GM12878 (cell line): ENCODE data around the gene ST7. TPM values are rescaled to one million over a fixed set of nuclear protein-coding genes. Genes with fewer than 3 reads are reported as not detected.

Experiments used
- ATAC-seq: fragments of 200-7000 bp; cut with Tn5 transposase; 3 replicates; pipeline ENCODE4 v1.9.1; 2020; ENCODE audit warnings: mild to moderate bottlenecking, moderate library complexity
- BruUV-seq: library from RNA; stranded (reverse); fragments of 400-500 nt; replicated peaks from 2 replicates; lab custom pipeline; 2021; lab: Mats Ljungman, UMichigan
- CTCF ChIA-PET: fragments of 300-600 bp; sonication (Branson Sonifier 250); formaldehyde crosslinking; extraction: SDS; loops from one replicate; lab custom pipeline; 2021; ENCODE audit warnings: inconsistent platforms; lab: Yijun Ruan, JAX
- POLR2A ChIA-PET: fragments of 350-600 bp; formaldehyde crosslinking; extraction: SDS; loops from one replicate; lab custom pipeline; 2021; ENCODE audit warnings: inconsistent platforms; lab: Charles Lee
- RAD21 ChIA-PET: fragments of 300-600 bp; sonication (Branson Sonifier 250); formaldehyde crosslinking; loops from one replicate; lab custom pipeline; 2023; ENCODE audit warnings: antibody characterized with exemption; ENCODE audit not compliant: unreplicated experiment; lab: Charles Lee
- SMC1A ChIA-PET: fragments of 300-600 bp; sonication (Branson Sonifier 250); formaldehyde crosslinking; loops from one replicate; lab custom pipeline; 2023; ENCODE audit not compliant: unreplicated experiment, uncharacterized antibody; lab: Charles Lee
- DNase-seq: peaks from one replicate; pipeline ENCODE4 v3.0.0-alpha.2; 2011; ENCODE audit warnings: low read depth, low spot score
- FAIRE-seq: peaks from 3 replicates; lab custom pipeline; 2011; peaks lifted over from hg19 to GRCh38; lab: Jason Lieb, UNC
- H2AFZ ChIP-seq: 2 replicates; pipeline ENCODE4 v1.6.0; 2011; ENCODE audit warnings: low read depth, low read length, control low read depth; ENCODE audit not compliant: control insufficient read depth
- H3K27ac ChIP-seq: 2 replicates; pipeline ENCODE4 v1.5.1; 2011; ENCODE audit warnings: control low read depth; ENCODE audit not compliant: control insufficient read depth, insufficient read depth
- H3K27me3 ChIP-seq, 2 experiments: replicated peaks in 1 of 2; 2 replicates each; pipeline versions ENCODE4 v1.6.0 to v1.6.1; 2011; ENCODE audit warnings: low read length in 1 of 2; ENCODE audit not compliant: control insufficient read depth in 2 of 2, insufficient read depth in 2 of 2
- H3K36me3 ChIP-seq, 2 experiments: 2 replicates each; pipeline ENCODE4 v1.5.1; 2011; ENCODE audit warnings: low read length in 1 of 2; ENCODE audit not compliant: control insufficient read depth in 2 of 2, insufficient read depth in 2 of 2
- H3K4me1 ChIP-seq: 2 replicates; pipeline ENCODE4 v1.6.1; 2011; ENCODE audit warnings: mild to moderate bottlenecking, low read length, moderate library complexity, mixed read lengths; ENCODE audit not compliant: control insufficient read depth, insufficient read depth
- H3K4me2 ChIP-seq: 2 replicates; pipeline ENCODE4 v1.6.0; 2011; ENCODE audit warnings: control low read depth; ENCODE audit not compliant: control insufficient read depth, insufficient read depth
- H3K4me3 ChIP-seq: fragments of 200-600 bp; sonication (generic); 2 replicates; pipeline ENCODE4 v1.5.1; 2016
- H3K79me2 ChIP-seq: 2 replicates; pipeline ENCODE4 v1.6.0; 2011; ENCODE audit warnings: low read length; ENCODE audit not compliant: control insufficient read depth, insufficient read depth
- H3K9ac ChIP-seq: 2 replicates; pipeline ENCODE4 v1.8.0; 2011; ENCODE audit warnings: low read length, control low read depth, mixed read lengths; ENCODE audit not compliant: control insufficient read depth, insufficient read depth
- H3K9me3 ChIP-seq: replicated peaks from 3 replicates; pipeline ENCODE4 v1.5.1; 2011; ENCODE audit warnings: mild to moderate bottlenecking, low read length; ENCODE audit not compliant: control insufficient read depth, insufficient read depth
- H4K20me1 ChIP-seq: 2 replicates; pipeline ENCODE4 v1.6.0; 2011; ENCODE audit not compliant: control insufficient read depth, insufficient read depth
- ATF7 ChIP-seq: fragments of 450-650 bp; IDR thresholded peaks from 2 replicates; pipeline ENCODE4 v1.6.1; 2016; ENCODE audit warnings: low read depth, mild to moderate bottlenecking
- BHLHE40 ChIP-seq, 2 experiments: fragments of 450-650 bp in 1 of 2; IDR thresholded peaks; 2 replicates each; pipeline ENCODE4 v1.6.1; 2011 to 2017; ENCODE audit warnings: low read depth in 2 of 2, borderline replicate concordance in 1 of 2, improper control_type of control experiment in 1 of 2, low read length in 1 of 2, mild to moderate bottlenecking in 1 of 2
- ESRRA ChIP-seq: IDR thresholded peaks from 2 replicates; pipeline ENCODE4 v1.6.1; 2012; ENCODE audit warnings: mild to moderate bottlenecking, low read length, improper control_type of control experiment
- IKZF2 ChIP-seq, 2 experiments: fragments of 450-650 bp; IDR thresholded peaks; 2 replicates each; pipeline ENCODE4 v1.6.1; 2017; ENCODE audit warnings: mild to moderate bottlenecking in 2 of 2, moderate library complexity in 2 of 2
- PAX5 ChIP-seq: IDR thresholded peaks from 2 replicates; pipeline ENCODE4 v1.6.1; 2011; ENCODE audit warnings: low read depth, low read length, borderline replicate concordance
- POLR2AphosphoS2 ChIP-seq: IDR thresholded peaks from 2 replicates; pipeline ENCODE4 v1.6.1; 2011; ENCODE audit warnings: low read depth, mild to moderate bottlenecking, low read length, improper control_type of control experiment, moderate library complexity
- RCOR1 ChIP-seq: conservative IDR thresholded peaks from 2 replicates; pipeline ENCODE4 v1.6.1; 2012; ENCODE audit warnings: low read depth, low read length, improper control_type of control experiment
- SIN3A ChIP-seq: IDR thresholded peaks from 2 replicates; pipeline ENCODE4 v1.6.1; 2012; ENCODE audit warnings: low read depth, low read length, improper control_type of control experiment
- SREBF2 ChIP-seq: IDR thresholded peaks from 2 replicates; pipeline ENCODE4 v1.6.1; 2012; ENCODE audit warnings: mild to moderate bottlenecking, low read length
- WRNIP1 ChIP-seq: IDR thresholded peaks from 2 replicates; pipeline ENCODE4 v1.6.1; 2011; ENCODE audit warnings: low read depth, low read length, improper control_type of control experiment, borderline replicate concordance
- in situ Hi-C: fragments of 300-500 bp; cut with MboI; formaldehyde crosslinking; loops from 9 replicates; pipeline ENCODE4 v1.14.3; 2018; ENCODE audit warnings: mixed read lengths
- intact Hi-C: fragments of 100-400 bp; cut with micrococcal nuclease; formaldehyde crosslinking; loops from one replicate; pipeline ENCODE4 v1.14.2; 2022; ENCODE audit not compliant: unreplicated experiment
- polyA plus RNA-seq, 11 experiments: library from polyadenylated mRNA; depleted of rRNA in 4 of 11; unstranded in 6 of 11; stranded (reverse) in 5 of 11; fragments of >200 nt; fragmentation: Nextera tagmentation in 4 of 11; fragmentation: Illumina TruSeq in 1 of 11; extraction: Ambion mirVana in 4 of 11; extraction: Trizol in 1 of 11; gene quantifications; 1 replicate in 1 of 11; 2 replicates in 10 of 11; pipeline versions ENCODE4 v1.2.1 to v1.2.3, GENCODE V29; 2011 to 2016; ENCODE audit warnings: inconsistent platforms in 2 of 11, missing spikeins in 2 of 11, low read depth in 1 of 11
- total RNA-seq, 4 experiments: library from RNA; depleted of rRNA in 3 of 4; stranded (reverse); fragments of >200 nt in 3 of 4; fragmentation: Illumina TruSeq in 1 of 4; extraction: Trizol in 1 of 4; gene quantifications; 2 replicates each; pipeline versions ENCODE4 v1.2.1 to v1.2.3, GENCODE V29; 2013 to 2021
- TF ChIP-seq, protein P1 (sequence below): IDR thresholded peaks from 2 replicates; pipeline ENCODE4 v1.6.1; 2012; ENCODE audit warnings: low read length, inconsistent platforms
- TF ChIP-seq, protein P2 (sequence below): IDR thresholded peaks from 2 replicates; pipeline ENCODE4 v1.6.1; 2011; ENCODE audit warnings: borderline replicate concordance, low read depth, mild to moderate bottlenecking, moderate library complexity, low read length; ENCODE audit not compliant: insufficient read depth, poor library complexity, severe bottlenecking
- TF ChIP-seq, protein P3 (sequence below): fragments of 450-650 bp; IDR thresholded peaks from 2 replicates; pipeline ENCODE4 v1.6.1; 2016; ENCODE audit warnings: mild to moderate bottlenecking
- TF ChIP-seq, protein P4 (sequence below): fragments of 450-650 bp; conservative IDR thresholded peaks from 2 replicates; pipeline ENCODE4 v1.6.1; 2017; ENCODE audit warnings: mild to moderate bottlenecking, moderate library complexity

The ST7 gene
- total and polyA plus RNA-seq, 10 of the 15 experiments (the other 5 are each of a cell fraction or from before 2014, with no cell fraction given): 27.7 to 76.4 (median 53.6) TPM

DNA sequence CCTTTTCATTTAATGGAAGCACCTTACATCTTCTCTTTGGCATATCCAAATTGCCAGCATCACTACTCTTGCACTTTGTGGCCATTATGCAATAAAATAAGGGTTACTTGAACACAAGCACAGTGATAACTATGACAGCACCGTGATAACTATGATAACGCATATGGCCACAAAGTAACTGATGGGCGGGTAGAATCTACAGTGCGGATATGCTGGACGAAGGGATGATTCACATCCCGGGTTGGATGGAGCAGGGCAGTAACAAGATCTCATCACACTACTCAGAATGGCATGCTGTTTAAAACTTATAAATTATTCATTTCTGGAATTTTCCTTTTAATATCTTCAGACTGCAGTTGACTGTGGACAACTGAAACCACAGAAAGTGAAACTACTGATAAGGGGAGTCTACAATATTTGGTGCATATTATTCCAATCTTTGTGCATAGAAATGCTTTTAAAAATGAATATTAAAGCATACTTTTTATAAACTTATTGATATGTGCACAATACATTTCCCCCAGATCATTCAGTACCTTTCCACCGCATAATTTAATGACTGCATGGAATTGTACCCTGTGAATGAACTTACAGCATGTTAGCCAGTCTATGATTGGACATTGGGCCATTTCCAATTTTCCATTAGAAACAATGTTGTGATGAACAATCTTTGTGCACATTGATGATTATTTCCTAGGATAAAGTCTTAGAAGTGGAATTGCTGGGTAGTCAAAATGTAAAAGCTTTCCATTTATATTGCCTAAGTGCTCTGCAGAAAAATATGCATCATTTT, 233.1 kb downstream of the ST7 start (continued):
- TF ChIP-seq, protein P1, sequence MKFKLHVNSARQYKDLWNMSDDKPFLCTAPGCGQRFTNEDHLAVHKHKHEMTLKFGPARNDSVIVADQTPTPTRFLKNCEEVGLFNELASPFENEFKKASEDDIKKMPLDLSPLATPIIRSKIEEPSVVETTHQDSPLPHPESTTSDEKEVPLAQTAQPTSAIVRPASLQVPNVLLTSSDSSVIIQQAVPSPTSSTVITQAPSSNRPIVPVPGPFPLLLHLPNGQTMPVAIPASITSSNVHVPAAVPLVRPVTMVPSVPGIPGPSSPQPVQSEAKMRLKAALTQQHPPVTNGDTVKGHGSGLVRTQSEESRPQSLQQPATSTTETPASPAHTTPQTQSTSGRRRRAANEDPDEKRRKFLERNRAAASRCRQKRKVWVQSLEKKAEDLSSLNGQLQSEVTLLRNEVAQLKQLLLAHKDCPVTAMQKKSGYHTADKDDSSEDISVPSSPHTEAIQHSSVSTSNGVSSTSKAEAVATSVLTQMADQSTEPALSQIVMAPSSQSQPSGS: no peak
- TF ChIP-seq, protein P2, sequence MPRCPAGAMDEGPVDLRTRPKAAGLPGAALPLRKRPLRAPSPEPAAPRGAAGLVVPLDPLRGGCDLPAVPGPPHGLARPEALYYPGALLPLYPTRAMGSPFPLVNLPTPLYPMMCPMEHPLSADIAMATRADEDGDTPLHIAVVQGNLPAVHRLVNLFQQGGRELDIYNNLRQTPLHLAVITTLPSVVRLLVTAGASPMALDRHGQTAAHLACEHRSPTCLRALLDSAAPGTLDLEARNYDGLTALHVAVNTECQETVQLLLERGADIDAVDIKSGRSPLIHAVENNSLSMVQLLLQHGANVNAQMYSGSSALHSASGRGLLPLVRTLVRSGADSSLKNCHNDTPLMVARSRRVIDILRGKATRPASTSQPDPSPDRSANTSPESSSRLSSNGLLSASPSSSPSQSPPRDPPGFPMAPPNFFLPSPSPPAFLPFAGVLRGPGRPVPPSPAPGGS: no peak
- no peak for TF ChIP-seq BHLHE40 (IDR thresholded peaks at IDR 0.05; ENCODE audit: borderline replicate concordance in 1 of 2, low read depth in 2 of 2, low read length in 1 of 2)
- TF ChIP-seq, all 136 proteins: peak for 0

DNA sequence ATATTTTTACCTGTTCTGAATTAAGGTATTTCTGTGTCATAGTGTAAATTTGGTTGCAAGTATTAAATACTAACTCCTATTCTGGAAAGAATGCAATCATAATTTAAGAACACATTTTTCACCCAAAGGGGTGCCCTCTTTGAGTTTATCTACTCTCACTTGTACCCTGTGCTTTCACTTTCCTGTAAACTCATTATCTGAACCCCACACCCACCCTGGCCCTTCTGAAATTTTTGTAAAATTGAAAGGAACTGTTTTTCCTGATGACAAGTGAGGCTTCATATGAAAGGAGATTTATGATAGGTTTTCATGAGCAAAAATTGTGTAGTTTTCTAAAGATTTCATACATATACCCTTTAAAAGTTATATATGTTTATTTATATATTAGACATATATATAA, 235.1 kb downstream of the ST7 start:
- ATAC-seq (no peak), DNase-seq (no peak), FAIRE-seq (no peak)
- RAD21 ChIA-PET: no interaction called here
- H3K4me1 ChIP-seq: no peaks in the 10 kb centered on the region
- H3K9me3 ChIP-seq: no peaks in the 10 kb centered on the region; the same call in 2 of the 3 replicates
- intact Hi-C loops (no loop called here), in situ Hi-C loops (no loop called here)
- POLR2A ChIA-PET: no interaction called here
- no peak overlapping the region for H3K9ac ChIP-seq
- no peak overlapping the region for H3K4me3 ChIP-seq
- H3K27me3 ChIP-seq: no peaks in the 10 kb centered on the region
- SMC1A ChIA-PET: interaction anchor here (1.3 kb wide), 1 partner anchor 54 kb away, joined by 3 read pairs; no protein-coding TSS in a partner anchor
- CTCF ChIA-PET: no interaction called here
- no peak overlapping the region for H2AFZ ChIP-seq
- peaks cover 3 to 41% of the 10 kb centered on the region in 2 experiments for H3K36me3 ChIP-seq
- no peak overlapping the region for H3K27ac ChIP-seq
- no peaks in the 10 kb centered on the region for H3K79me2 ChIP-seq
- no peaks in the 10 kb centered on the region for H4K20me1 ChIP-seq
- H3K4me2 ChIP-seq: no peak overlapping the region
- BruUV-seq: no TSS peak
- TF ChIP-seq SIN3A: no peak
- TF ChIP-seq IKZF2 (IDR thresholded peaks at IDR 0.05): no peak
- no peak for TF ChIP-seq ESRRA
- no peak for TF ChIP-seq WRNIP1
- TF ChIP-seq SREBF2: no peak
- TF ChIP-seq, protein P3, sequence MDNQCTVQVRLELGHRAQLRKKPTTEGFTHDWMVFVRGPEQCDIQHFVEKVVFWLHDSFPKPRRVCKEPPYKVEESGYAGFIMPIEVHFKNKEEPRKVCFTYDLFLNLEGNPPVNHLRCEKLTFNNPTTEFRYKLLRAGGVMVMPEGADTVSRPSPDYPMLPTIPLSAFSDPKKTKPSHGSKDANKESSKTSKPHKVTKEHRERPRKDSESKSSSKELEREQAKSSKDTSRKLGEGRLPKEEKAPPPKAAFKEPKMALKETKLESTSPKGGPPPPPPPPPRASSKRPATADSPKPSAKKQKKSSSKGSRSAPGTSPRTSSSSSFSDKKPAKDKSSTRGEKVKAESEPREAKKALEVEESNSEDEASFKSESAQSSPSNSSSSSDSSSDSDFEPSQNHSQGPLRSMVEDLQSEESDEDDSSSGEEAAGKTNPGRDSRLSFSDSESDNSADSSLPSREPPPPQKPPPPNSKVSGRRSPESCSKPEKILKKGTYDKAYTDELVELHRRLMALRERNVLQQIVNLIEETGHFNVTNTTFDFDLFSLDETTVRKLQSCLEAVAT: no peak
- TF ChIP-seq RCOR1: no peak
- no peak for TF ChIP-seq ATF7
- no peak for TF ChIP-seq POLR2AphosphoS2
- TF ChIP-seq, protein P4, sequence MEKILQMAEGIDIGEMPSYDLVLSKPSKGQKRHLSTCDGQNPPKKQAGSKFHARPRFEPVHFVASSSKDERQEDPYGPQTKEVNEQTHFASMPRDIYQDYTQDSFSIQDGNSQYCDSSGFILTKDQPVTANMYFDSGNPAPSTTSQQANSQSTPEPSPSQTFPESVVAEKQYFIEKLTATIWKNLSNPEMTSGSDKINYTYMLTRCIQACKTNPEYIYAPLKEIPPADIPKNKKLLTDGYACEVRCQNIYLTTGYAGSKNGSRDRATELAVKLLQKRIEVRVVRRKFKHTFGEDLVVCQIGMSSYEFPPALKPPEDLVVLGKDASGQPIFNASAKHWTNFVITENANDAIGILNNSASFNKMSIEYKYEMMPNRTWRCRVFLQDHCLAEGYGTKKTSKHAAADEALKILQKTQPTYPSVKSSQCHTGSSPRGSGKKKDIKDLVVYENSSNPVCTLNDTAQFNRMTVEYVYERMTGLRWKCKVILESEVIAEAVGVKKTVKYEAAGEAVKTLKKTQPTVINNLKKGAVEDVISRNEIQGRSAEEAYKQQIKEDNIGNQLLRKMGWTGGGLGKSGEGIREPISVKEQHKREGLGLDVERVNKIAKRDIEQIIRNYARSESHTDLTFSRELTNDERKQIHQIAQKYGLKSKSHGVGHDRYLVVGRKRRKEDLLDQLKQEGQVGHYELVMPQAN: no peak
- no peak for TF ChIP-seq PAX5
